ENCODE measurements around the gene EGR2. TPM values are rescaled to one million over a fixed set of nuclear protein-coding genes. Genes with fewer than 3 reads are reported as not detected.

EGR2 gene
- total RNA-seq, 1 experiment from 2014 or later: 2.6 TPM

- Mint-ChIP-seq H3K4me1 (no peaks in the 10 kb centered on the region), H3K27ac (peak overlapping the region in 1 of 3 experiments; percentile 89; a peak in 2 of 7 replicates), H3K36me3 (ENCODE audit: insufficient read depth in 1 of 3, low read depth in 3 of 3) (no peaks in the 10 kb centered on the region), H3K9me3 (no peaks in the 10 kb centered on the region), H3K27me3 (ENCODE audit: low read depth) (no peaks in the 10 kb centered on the region), H3K4me3 (no peak overlapping the region)
- Histone ChIP-seq H3K23ac (ENCODE audit: insufficient read length, low read depth, low read length) (no peak overlapping the region), H3K27me3 (ENCODE audit: insufficient read depth, low read length) (no peaks in the 10 kb centered on the region), H4K91ac (ENCODE audit: insufficient read length, low read depth, low read length) (no peak overlapping the region), H3K79me1 (ENCODE audit: insufficient read depth, low read depth, low read length, poor library complexity, severe bottlenecking) (no peaks in the 10 kb centered on the region), H3K79me2 (ENCODE audit: insufficient read depth, low read length) (no peaks in the 10 kb centered on the region), H3T11ph (ENCODE audit: low read length) (no peak overlapping the region), H2BK5ac (ENCODE audit: insufficient read length, low read length) (no peak overlapping the region), H3K27ac (ENCODE audit: insufficient read length, low read depth, low read length) (no peak overlapping the region), H3K23me2 (ENCODE audit: insufficient read length, low read depth, low read length, poor library complexity, severe bottlenecking) (no peaks in the 10 kb centered on the region), H3K4ac (ENCODE audit: low read depth, low read length) (no peak overlapping the region), H4K5ac (ENCODE audit: insufficient read length, low read depth, low read length) (no peak overlapping the region), H3K18ac (ENCODE audit: insufficient read length, low read depth, low read length) (no peak overlapping the region), H2BK12ac (ENCODE audit: insufficient read length, low read depth, low read length) (no peak overlapping the region), H2AFZ (ENCODE audit: low read length) (no peak overlapping the region), H2AK5ac (ENCODE audit: insufficient read length, low read length) (no peak overlapping the region), H2BK15ac (ENCODE audit: low read depth, low read length) (no peak overlapping the region), H4K8ac (replicated peaks; ENCODE audit: insufficient read length, low read depth, low read length) (no peak overlapping the region), H3K14ac (ENCODE audit: insufficient read depth, low read length) (no peak overlapping the region), H3K9ac (ENCODE audit: extremely low read depth, insufficient read length, low read length) (no peak overlapping the region), H3K4me2 (ENCODE audit: insufficient read depth, insufficient read length, low read length) (no peak overlapping the region), H2BK120ac (ENCODE audit: low read depth, low read length, poor library complexity, severe bottlenecking) (no peak overlapping the region), H3K9me3 (ENCODE audit: control insufficient read depth, low read depth, low read length) (no peaks in the 10 kb centered on the region), H4K20me1 (ENCODE audit: control insufficient read depth, insufficient read depth, insufficient read length) (no peaks in the 10 kb centered on the region), H3K56ac (ENCODE audit: insufficient read length, low read depth, low read length) (no peak overlapping the region), H2BK20ac (ENCODE audit: low read depth, low read length, poor library complexity, severe bottlenecking) (no peak overlapping the region), H3K4me1 (ENCODE audit: insufficient read depth, low read length) (no peaks in the 10 kb centered on the region)
- no CpG with 5 or more reads among the region's 6 CpGs for WGBS (ENCODE audit: extremely low coverage, insufficient read length, low lambda C conversion rate)
- no peak for DNase-seq
- TF ChIP-seq CTCF (conservative IDR thresholded peaks at IDR 0.05): no peak
Observed at GRCh38 chr10:62852961-62853702, 37.0 kb upstream of the EGR2 start.

Data from H9 (cell line).